Endothelial cell (in vitro differentiated cells): ENCODE data around the gene ERICH4. TPM values are rescaled to one million over a fixed set of nuclear protein-coding genes. Genes with fewer than 3 reads are reported as not detected.

ENCODE experiments used
- DNase-seq: peaks from one replicate; pipeline ENCODE4 v3.0.0; 2021; ENCODE audit warnings: low spot score
- H3K27ac Mint-ChIP-seq: one replicate; pipeline ENCODE4 v1.8.0; 2021; ENCODE audit warnings: mixed read lengths, inconsistent platforms; ENCODE audit not compliant: unreplicated experiment
- H3K27me3 Mint-ChIP-seq: one replicate; pipeline ENCODE4 v1.8.0; 2021; ENCODE audit warnings: mild to moderate bottlenecking, moderate library complexity, mixed read lengths, inconsistent platforms; ENCODE audit not compliant: unreplicated experiment
- H3K36me3 Mint-ChIP-seq: one replicate; pipeline ENCODE4 v1.8.0; 2021; ENCODE audit warnings: mild to moderate bottlenecking, low read depth, mixed read lengths, inconsistent platforms; ENCODE audit not compliant: unreplicated experiment
- H3K4me1 Mint-ChIP-seq: one replicate; pipeline ENCODE4 v1.8.0; 2021; ENCODE audit warnings: mild to moderate bottlenecking, mixed read lengths, inconsistent platforms; ENCODE audit not compliant: unreplicated experiment
- H3K4me3 Mint-ChIP-seq: one replicate; pipeline ENCODE4 v1.8.0; 2021; ENCODE audit warnings: mild to moderate bottlenecking, mixed read lengths, inconsistent platforms; ENCODE audit not compliant: unreplicated experiment
- H3K9me3 Mint-ChIP-seq: one replicate; pipeline ENCODE4 v1.8.0; 2021; ENCODE audit warnings: mixed read lengths, inconsistent platforms; ENCODE audit not compliant: unreplicated experiment
- CTCF ChIP-seq: fragments of 200-600 bp; sonication (generic); IDR thresholded peaks from one replicate; pipeline ENCODE4 v1.5.0; 2021; ENCODE audit warnings: antibody characterized with exemption; ENCODE audit not compliant: unreplicated experiment
- total RNA-seq: library from RNA; stranded (reverse); fragmentation: NEBNext Ultra II Directional; extraction: Animal tissue kit (Norgen Biotek cat#: 25700); gene quantifications from one replicate; pipeline ENCODE4 v1.2.1, GENCODE V29; 2021; ENCODE audit not compliant: unreplicated experiment

Gene ERICH4
- total RNA-seq, 1 donor from 2014 or later = not detected

GRCh38 chr19:41398598-41398997 lies 44.4 kb upstream of the ERICH4 start:
- Mint-ChIP-seq H3K4me3 (peak overlapping the region; percentile 97), H3K36me3 (peaks cover 3% of the 10 kb centered on the region), H3K9me3 (no peaks in the 10 kb centered on the region), H3K4me1 (peaks cover 45% of the 10 kb centered on the region), H3K27me3 (peaks cover 5% of the 10 kb centered on the region), H3K27ac (peak overlapping the region; percentile 64)
- no peak for TF ChIP-seq CTCF
- DNase-seq = no peak

GRCh38 chr19:41399091-41399490 lies 43.9 kb upstream of the ERICH4 start:
- Mint-ChIP-seq H3K9me3 (no peaks in the 10 kb centered on the region), H3K36me3 (peaks cover 3% of the 10 kb centered on the region), H3K4me1 (peaks cover 45% of the 10 kb centered on the region), H3K27ac (peak overlapping the region; percentile 64), H3K4me3 (peak overlapping the region; percentile 34), H3K27me3 (peaks cover 7% of the 10 kb centered on the region)
- no peak for DNase-seq
- TF ChIP-seq CTCF = no peak

- DNase-seq = no peak
- Mint-ChIP-seq H3K27me3 (peaks cover 7% of the 10 kb centered on the region), H3K36me3 (peaks cover 3% of the 10 kb centered on the region), H3K4me1 (peaks cover 45% of the 10 kb centered on the region), H3K9me3 (no peaks in the 10 kb centered on the region), H3K4me3 (no peak overlapping the region), H3K27ac (no peak overlapping the region)
- no peak for TF ChIP-seq CTCF
Observed at GRCh38 chr19:41399525-41399924, 43.4 kb upstream of the ERICH4 start.

- H3K27me3 Mint-ChIP-seq = peaks cover 7% of the 10 kb centered on the region
- peaks cover 3% of the 10 kb centered on the region for H3K36me3 Mint-ChIP-seq
- no peaks in the 10 kb centered on the region for H3K9me3 Mint-ChIP-seq
- H3K27ac Mint-ChIP-seq = peak overlapping the region; percentile 90
- no peak overlapping the region for H3K4me3 Mint-ChIP-seq
- H3K4me1 Mint-ChIP-seq = peaks cover 40% of the 10 kb centered on the region
- DNase-seq = no peak
- no peak for TF ChIP-seq CTCF
Observed at GRCh38 chr19:41401483-41401882, 41.5 kb upstream of the ERICH4 start.

- H3K9me3 Mint-ChIP-seq = no peaks in the 10 kb centered on the region
- peak overlapping the region; percentile 14 for H3K4me3 Mint-ChIP-seq
- no peak for DNase-seq
- peaks cover 7% of the 10 kb centered on the region for H3K27me3 Mint-ChIP-seq
- no peak for TF ChIP-seq CTCF
- H3K4me1 Mint-ChIP-seq = peaks cover 42% of the 10 kb centered on the region
- peak overlapping the region; percentile 90 for H3K27ac Mint-ChIP-seq
- H3K36me3 Mint-ChIP-seq = peaks cover 3% of the 10 kb centered on the region
Observed at GRCh38 chr19:41402010-41402409, 40.9 kb upstream of the ERICH4 start.
